ENCODE data around the gene GNAT2.
"Not testable (repeated sequence)": the region's sequence is repeated elsewhere in the genome, so short reads cannot be mapped to it uniquely, and the experiment has no call there.

The GNAT2 gene

DNA sequence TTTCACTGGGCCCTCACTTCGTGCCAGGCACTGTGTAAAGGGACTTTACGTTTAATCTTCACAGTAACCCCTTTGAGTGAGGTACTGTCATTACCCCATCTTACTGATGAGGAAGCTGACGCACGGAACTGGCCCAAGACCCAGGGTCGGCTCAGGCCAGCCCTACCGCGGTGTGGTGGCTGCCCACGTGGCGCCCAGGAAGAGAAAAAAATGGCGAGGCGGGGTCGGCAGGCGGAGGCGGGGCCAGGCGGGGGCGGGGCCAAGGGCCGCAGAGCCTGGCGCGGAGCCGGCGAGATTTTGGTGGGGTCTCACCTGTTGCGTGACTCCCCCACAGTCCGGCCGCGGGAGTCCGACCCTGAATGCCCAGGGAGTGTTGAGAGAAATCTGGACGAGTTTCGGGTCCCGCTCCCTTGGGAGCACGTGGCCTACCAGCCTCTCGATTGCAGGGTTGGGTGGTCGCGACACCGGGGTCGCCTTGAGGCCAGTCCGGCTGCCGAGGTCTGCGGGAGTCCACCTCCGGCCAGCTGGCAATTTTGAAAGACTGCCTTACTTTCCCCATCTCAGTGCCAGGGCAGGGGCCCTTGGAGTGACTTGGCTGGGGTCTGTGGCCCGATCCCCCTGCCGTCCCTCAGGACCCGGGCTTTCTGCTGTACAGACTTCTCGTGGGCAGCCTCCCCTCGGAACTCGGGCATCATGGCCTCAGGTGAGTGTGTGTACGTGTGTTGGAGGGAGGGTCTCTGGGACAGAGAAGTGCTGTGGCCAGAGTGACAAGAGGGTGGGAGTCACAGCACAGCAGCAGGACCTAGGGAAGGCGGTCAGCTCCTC, at the start of gene GNAT2, which contains the start of gene AMPD2:
Gene GNAT2, minus strand, starts transcription at position 41 of the 825 bp plus-strand sequence. CDS start 6,746 bp downstream, outside the sequence.
Gene AMPD2, plus strand, starts transcription at position 262 of the 825 bp plus-strand sequence. CDS start 1,339 bp downstream, outside the sequence.
- peak; percentile 53 to 54 for DNase-seq (ENCODE audit: low read depth in 2 of 2)

DNA sequence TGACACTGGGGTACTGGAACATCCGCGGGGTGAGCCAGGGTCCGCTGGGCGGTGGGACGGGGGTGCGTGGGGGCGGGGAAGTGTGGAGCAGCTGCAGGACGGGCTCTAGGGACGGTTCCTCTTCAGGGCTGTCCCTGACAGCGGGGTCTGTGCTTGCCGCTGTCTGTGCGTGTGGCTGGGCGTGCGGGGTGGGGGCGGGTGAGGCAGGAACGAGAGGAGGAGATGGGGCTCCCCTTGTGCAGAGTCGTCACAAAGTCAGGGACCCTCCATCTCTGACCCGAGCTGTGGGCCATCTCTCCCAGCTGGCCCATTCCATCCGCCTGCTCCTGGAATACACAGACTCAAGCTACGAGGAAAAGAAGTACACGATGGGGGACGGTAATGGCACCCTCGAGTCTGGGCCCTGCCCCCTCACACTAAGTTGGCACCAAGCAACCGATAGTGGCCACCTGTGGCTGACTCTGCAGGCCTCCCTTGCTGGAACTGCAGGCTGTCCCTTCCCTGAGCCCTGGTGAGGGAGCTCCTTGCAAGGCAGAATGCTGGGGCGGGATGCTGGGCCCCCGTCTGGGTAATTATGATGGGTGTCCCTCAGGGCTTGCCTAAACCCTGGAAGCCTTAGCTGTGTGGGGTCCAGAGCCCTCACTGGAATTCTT, 48.8 kb upstream of the GNAT2 start:
- DNase-seq (ENCODE audit: low read depth in 2 of 2), result no peak

DNA sequence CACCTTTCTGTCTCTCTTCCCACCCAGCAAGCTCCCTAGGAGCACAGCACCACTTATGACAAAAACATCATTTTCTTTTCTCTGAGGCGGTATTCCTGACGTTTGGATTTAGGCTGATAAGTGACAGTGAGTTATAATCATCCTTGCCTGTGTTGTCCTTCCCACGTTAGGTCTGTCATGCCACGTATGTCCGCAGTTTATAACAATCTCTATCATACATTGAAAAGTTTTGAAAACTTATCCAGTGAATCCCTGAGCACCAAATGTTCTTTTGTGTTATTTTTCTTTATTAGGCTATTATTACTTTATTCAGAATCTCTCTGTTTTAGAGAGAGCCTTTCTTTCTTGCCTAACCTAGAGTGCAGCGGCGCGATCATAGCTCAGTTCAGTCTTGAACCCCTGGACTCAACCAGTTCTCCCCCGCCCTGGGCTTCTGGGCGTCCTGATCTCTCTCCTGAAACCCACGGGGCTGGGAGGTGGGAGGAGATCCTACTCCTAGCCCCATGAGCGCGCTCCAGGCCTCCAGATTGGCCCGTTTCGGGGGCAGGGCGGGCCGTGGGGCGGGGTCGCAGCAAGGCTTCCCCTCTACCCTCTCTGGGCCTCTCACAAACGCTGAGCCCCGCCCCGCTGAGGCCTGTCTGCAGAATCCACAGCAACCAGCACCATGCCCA, 48.2 kb upstream of the GNAT2 start, which contains the start of gene GSTM2:
Gene GSTM2, plus strand, starts transcription at position 606 of the 671 bp plus-strand sequence. Its CDS starts 59 bp downstream, at position 665.
- peak; percentile 29 to 34 for DNase-seq (ENCODE audit: low read depth in 2 of 2)

DNA sequence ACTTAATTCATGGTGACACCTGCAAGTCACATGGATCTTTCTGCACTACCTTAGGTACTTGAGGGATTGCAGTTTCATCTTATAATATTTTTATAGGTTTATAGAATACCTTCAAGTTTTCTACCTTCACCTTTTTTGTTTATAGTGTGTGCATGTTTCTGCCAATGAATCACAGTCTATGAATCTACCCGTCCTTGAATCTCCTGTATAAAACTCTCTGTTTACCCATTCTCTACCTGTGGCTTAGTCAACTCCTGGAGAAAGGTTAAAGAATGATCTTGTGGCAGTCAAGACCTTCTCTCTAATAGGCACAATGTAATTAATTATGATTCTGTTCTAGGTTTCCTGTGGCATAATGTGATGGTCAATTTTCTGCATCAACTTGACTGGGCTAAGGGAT, 45.3 kb upstream of the GNAT2 start:
- no peak for DNase-seq (ENCODE audit: low read depth in 2 of 2)

DNA sequence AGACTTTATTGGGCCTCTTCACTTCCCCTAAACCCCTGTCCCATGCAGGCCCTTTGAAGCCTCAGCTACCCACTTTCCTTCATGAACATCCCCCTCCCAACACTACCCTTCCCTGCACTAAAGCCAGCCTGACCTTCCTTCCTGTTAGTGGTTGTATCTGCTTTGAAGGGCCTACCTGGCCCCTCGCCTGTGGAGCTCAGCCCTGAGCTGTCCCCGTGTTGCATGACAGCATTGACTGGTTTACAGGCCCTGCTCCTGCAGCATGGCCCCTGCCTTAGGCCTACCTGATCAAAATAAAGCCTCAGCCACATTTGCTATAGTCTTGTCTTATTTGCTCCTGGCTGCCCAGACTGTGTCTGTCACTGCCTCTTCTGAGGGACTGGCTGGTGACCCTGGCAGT, 42.0 kb upstream of the GNAT2 start:
- no peak for DNase-seq (ENCODE audit: low read depth in 2 of 2)

DNA sequence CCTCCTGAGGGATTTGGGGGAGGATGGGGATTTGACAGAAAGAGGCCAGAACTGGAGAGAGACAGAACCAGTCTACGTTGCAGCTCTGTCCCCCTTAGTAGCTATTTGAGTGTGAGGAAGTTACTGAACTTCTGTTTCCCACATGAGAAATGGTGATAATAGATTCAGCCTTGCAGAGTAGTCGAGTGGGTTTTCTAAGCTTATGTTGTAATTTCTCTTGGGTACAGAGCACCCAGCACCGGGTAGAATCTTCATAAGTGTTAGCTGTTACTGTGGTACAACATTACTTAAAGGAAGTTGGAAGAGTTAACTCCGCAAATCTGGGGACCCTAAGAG, 41.2 kb upstream of the GNAT2 start:
- DNase-seq (ENCODE audit: low read depth in 2 of 2), result not testable (repeated sequence)

DNA sequence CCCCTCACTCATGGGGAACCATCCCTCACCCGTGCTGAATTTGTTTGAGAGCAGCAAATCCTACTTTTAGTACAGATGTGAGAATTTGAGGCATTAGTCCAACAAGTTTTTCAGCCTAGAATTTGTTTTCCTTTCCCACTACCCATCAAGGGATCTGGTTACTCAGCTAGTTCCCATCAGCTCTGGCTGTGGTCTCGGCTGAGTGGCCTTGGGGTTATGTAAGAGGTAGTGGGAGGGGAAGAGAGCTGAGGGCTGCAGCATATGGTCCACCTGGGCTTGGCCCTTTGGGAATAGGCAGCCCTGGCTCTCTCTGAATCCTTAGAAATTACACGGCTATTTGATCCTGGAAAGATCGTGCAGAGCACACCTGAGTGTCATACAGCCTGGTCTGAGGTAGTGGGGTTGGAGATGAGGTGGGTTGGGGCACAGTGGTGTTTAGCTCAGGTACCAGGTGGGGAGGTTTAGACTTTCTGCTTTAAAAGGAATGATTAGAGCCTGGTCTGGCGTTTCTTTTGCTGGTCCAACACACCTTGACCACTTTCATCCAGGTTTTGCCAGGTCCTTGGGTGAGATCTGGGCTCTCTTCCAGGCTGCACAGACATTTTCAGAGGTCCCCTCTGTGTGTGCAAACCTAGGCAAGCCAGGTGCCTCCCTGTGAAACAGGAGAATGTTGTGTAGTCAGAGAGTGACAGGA, 40.7 kb upstream of the GNAT2 start:
- DNase-seq (ENCODE audit: low read depth in 2 of 2), result no peak

DNA sequence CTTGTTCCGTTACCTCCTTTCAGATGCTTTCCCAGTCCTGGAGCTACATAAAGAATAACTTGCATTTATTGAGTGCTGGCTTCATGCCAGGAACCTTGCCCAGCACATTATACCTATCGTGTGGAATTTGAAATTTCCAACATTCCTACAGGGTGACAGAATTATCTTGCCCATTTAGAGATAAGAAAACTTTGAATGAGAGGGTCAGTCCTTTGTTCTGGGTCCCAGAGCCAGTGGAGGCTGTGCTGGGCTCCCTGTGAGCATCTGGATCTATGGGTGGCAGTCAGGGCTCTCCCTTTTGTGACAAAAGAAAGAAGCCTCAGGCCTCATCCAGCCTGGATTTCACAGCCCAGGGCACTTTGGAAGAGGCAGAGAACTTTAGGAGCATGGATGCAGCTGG, 39.7 kb upstream of the GNAT2 start:
- DNase-seq (ENCODE audit: low read depth in 2 of 2), result no peak

DNA sequence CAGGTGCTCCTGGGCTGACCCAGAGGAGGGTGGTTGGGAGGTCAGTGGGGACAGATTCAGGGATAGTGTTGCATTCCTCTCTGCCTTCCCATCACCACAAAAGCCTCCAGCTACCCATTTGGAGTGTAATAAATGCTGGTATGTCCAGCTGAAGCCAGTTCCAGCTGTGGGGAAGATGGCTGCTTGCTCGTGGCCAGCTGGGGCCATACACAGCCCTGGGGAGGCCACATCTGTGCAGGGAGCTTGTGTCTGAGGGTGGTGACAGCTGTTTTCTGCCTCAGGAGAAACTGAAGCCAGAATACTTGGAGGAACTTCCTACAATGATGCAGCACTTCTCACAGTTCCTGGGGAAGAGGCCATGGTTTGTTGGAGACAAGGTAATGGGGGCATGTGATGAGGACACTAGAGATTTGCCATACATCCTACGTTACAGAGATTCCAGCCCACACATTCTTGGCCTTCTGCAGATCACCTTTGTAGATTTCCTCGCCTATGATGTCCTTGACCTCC, 39.2 kb upstream of the GNAT2 start:
- no peak for DNase-seq (ENCODE audit: low read depth in 2 of 2)

DNA sequence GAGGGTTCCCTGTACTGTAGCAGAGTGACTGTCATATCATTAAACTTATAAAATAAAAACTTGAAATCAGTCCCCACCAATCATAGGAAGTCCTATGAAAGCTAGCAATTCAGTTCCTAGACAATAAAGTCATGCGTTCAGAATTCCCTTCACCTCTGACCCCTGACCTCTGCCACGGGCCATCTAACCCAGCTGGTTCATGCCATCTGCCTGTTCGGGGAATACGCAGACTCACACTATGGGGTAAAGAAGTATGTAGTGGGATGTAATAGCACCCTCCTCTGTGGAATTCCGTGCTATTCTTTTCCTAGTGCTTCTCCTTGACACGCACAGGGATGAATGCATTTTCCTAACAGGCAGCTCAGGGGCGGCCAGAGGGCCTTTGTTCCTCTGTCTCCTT, 38.6 kb upstream of the GNAT2 start:
- DNase-seq (ENCODE audit: low read depth in 2 of 2), result no peak

DNA sequence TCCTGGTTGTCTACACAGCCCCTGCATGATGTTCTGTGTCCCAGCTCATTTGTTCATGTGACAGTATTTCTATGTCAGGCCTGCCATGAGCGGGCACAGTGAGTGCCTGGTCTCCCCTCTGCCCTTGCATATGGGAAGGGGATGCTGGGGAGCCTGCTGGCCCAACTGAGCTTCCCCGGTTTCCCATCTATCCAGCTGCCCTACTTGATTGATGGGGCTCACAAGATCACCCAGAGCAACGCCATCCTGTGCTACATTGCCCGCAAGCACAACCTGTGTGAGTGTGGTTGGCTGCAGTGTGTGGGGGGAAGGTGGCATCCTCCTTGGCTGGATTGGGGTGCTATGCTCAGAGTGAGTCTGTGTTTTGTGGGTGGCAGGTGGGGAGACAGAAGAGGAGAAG, 38.0 kb upstream of the GNAT2 start:
- DNase-seq (ENCODE audit: low read depth in 2 of 2), result no peak

DNA sequence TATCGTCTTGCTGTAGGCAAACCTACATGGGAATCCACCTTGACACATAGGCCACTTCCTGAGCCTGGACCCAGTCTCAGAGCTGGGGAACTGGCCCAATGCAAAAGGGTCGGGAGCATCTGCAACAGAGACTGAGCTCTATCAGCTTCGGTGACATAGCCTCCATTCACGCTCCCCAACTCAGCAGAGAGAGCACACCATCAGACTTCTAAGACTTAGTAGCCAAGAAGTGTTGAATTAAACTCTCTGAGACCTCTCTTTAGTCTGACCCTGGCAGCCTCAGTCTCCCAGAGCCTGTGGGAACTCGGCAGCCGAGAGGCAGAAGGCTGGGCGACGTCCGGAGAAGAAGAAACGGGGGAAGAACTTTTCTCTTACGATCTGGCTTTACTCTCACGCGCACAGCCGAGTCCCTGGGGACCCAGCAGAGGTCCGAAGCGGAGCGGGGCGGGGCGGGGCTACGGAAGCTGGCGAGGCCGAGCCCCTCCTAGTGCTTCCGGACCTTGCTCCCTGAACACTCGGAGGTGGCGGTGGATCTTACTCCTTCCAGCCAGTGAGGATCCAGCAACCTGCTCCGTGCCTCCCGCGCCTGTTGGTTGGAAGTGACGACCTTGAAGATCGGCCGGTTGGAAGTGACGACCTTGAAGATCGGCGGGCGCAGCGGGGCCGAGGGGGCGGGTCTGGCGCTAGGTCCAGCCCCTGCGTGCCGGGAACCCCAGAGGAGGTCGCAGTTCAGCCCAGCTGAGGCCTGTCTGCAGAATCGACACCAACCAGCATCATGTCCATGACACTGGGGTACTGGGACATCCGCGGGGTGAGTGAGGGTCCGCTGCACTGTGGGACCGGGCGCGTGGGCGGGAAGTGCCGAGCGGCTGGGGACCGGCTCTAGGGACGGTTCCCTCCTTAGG, 36.5 kb upstream of the GNAT2 start, which contains the start of gene GSTM4:
Gene GSTM4, plus strand, starts transcription at position 485 of the 905 bp plus-strand sequence. Its CDS starts 291 bp downstream, at position 776.
- DNase-seq (ENCODE audit: low read depth in 2 of 2), result peak; percentile 27 to 40

DNA sequence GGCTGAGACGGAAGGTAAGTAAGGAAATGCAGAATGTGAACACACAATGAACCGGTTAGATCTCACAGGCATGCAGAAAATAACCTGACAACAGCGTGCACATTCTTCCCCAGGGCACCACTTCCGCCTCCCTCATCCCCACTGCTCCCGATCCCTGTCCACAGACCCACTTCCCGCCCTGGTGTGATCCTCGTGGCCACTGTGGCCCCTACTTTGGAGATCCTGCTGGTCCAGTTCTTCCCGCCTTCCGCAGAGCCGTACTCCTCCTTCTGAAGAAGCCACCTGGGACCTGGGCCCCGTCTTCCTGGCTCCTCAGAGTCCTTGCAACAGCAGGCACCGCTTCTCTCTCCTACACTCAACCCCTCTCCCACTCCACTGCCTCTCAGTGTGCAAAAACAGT, 35.1 kb upstream of the GNAT2 start:
- DNase-seq (ENCODE audit: low read depth in 2 of 2), result no peak

DNA sequence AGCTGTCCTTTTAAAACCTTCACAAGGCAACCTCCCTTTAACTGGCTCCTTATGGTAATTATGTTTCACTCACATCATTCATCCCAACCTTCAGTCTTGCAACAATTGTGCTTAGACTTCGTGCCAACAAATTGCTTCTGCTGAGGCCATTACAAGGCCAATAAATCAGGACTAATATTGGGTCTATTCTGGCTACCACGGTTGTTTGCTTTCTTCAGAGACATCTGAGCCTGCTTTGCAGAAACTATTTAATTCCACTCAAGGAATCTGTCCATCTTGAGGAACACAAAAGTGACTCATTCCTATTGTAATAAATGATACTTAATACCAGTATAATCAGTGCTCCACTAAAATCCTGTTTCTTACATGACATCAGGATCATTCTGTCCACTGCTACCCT, 33.9 kb upstream of the GNAT2 start:
- DNase-seq (ENCODE audit: low read depth in 2 of 2), result no peak

DNA sequence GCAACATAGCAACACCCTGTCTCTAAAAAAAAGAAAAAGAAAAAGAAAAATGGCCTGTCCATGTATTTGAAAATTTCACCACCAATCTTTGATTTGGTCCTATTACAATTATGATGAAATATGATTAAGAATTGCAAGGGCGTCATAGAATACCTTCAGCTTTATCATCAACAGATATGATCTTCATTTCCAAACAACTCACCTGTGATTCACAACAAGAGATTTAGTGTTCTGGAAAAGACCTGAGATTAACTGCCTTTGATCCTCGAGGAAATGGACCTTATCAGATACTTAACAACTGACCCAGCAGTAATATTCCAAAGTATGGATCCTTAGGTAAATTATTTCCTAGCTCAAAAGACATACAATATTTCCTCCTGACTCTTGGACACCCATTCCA, 33.0 kb upstream of the GNAT2 start:
- DNase-seq (ENCODE audit: low read depth in 2 of 2), result no peak

DNA sequence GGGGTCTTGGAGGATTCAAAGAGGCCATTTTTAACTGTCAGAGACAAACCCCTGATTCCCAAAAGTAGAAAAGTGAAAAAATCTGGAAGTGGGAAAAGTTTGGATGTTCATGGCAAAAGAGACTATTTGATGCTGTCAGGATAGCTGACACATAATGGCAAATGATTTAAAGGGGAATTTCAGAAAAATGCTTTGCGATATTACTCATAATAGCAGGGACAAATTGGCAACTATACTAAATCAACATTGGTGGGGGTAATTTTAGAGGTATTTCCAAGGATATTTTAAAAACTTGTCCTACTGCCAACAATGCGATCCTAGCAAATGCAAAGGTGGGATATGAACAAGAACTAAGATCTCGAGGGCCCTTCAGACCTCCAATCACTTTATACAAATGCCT, 31.2 kb upstream of the GNAT2 start:
- DNase-seq (ENCODE audit: low read depth in 2 of 2), result no peak

DNA sequence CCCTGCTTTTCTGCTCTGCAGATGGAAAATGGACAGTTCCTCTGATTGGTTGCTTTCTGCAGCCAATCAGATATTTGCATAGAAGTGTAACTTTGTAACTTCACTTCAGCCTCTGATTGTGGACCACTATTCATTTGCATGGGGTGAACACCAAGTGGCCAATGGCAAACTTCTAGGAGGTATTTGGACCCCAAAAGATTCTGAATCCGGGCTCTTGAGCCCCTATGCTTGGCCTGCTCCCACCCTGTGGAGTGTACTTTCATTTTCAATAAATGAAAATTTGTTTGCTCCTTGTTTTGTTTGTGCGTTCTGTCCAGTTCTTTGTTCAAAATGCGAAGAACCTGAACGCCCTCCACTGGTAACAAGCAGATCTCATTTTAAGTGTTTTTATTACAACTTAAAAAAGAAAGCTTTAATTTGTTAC, 30.1 kb upstream of the GNAT2 start:
- DNase-seq (ENCODE audit: low read depth in 2 of 2), result no peak

DNA sequence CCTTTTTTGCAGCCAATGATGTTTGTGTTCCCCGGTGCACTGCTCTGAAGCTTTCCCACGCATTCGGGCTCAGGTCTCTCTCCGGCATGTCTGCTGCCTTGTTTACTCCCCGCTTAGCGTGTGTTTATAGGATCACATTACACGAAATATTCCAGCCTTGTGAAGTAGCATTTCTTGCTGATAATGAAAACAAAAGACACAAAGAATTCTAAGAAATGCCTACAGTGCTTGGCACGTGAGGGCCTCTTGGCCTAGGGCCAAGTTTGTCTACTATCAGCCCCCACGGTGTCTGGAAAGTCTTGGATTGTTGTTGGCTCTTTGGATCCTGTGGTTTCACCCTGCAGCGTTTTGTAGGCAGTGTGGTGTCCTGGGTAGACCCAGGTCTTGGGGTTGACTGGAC, 25.3 kb upstream of the GNAT2 start:
- DNase-seq (ENCODE audit: low read depth in 2 of 2), result no peak

DNA sequence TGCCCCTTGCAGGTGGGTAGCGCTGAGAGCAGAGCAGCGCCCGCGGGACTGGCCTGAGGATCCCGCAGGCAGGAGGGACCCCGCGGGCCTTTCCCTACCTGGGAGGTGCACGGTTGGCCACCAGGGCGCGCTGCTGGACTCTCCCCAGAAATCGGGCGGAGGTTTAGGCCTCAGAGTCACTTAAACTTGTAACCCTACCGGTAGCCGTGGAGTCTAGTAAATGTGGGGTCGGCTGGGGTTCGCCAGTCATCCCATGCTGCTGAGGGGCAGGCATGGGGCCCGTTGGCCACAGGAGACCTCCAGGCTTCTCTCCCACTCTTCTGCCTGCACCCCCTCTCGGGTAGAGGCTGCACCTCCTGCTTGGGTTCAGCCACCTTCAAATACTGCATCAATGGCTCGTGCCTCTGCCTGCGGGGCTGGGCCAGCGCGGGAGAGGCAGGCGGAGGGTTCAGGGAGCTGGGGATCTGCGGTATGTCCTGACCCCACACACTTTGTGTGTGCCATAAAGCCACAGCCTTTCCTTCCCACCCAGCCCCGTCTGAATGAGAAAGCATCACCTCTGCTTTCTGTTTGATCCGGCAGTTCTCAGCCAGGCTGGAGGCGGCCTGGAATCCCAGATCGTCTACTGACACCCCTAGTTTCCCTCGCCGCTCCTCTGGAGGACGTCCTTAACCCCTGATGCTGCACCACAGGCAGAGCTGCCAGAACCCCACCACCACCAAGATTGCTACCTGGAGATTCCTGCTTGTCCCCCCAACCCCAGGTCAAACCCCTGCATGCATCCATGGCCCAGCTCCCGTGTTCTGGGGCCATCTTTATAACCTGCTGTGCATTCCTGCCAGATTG, 24.2 kb upstream of the GNAT2 start:
- peak; percentile 67 to 71 for DNase-seq (ENCODE audit: low read depth in 2 of 2)

DNA sequence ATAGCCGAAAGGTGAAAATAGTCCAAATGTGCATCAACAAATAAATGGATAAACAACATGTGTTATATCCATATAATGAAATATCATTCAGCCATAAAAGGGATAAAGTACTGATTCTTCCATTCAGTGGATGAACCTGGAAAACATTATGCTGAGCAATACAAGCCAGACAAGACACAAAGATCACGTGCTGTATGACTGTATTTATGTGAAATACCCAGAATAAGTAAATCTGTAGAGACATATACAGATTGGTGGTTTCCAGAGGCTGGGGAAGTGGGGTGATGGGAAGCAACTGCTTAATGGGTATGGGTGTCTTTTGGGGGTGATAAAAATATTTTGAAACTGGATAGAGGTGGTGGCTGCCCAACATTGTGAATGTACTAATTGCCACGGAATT, 23.2 kb upstream of the GNAT2 start:
- DNase-seq (ENCODE audit: low read depth in 2 of 2), result no peak
